HFF-Myc (cell line): ENCODE measurements around the gene HEXD.

Experiments used
- DNase-seq: peaks from one replicate; pipeline ENCODE4 v3.0.0-alpha.2; 2011; ENCODE audit warnings: low read depth; ENCODE audit errors: extremely low read depth
- H3K4me3 ChIP-seq: replicated peaks from 2 replicates; pipeline ENCODE4 v1.5.1; 2011; ENCODE audit warnings: low read depth, mild to moderate bottlenecking, control low read depth, low read length
- CTCF ChIP-seq: IDR thresholded peaks from 2 replicates; pipeline ENCODE4 v1.5.1; 2012; ENCODE audit warnings: mild to moderate bottlenecking, low read depth, low read length, control low read depth; ENCODE audit errors: missing control alignments

The HEXD gene

GRCh38 chr17:82414548-82415281 lies 3.4 kb upstream of the HEXD start:
- TF ChIP-seq CTCF: peak; percentile 69
- no peak overlapping the region for H3K4me3 ChIP-seq
- no peak for DNase-seq

GRCh38 chr17:82415336-82415735 lies 2.8 kb upstream of the HEXD start:
- DNase-seq: no peak
- TF ChIP-seq CTCF: no peak

GRCh38 chr17:82415786-82416185 lies 2.4 kb upstream of the HEXD start:
- no peak for DNase-seq
- H3K4me3 ChIP-seq: no peak overlapping the region
- TF ChIP-seq CTCF: no peak

More at GRCh38 chr17:82415336-82415735, 2.8 kb upstream of the HEXD start:
- H3K4me3 ChIP-seq: no peak overlapping the region

GRCh38 chr17:82416264-82416663 lies 1.9 kb upstream of the HEXD start:
- no peak for DNase-seq
- no peak for TF ChIP-seq CTCF
- no peak overlapping the region for H3K4me3 ChIP-seq

- no peak overlapping the region for H3K4me3 ChIP-seq
- DNase-seq: no peak
- peak; percentile 4 for TF ChIP-seq CTCF
Observed at GRCh38 chr17:82416771-82417170, 1.4 kb upstream of the HEXD start.

- TF ChIP-seq CTCF: no peak
- DNase-seq: no peak
- H3K4me3 ChIP-seq: peak overlapping the region; percentile 77
Observed at GRCh38 chr17:82419540-82419939, 1.4 kb downstream of the HEXD start.
